ENCODE measurements around the gene PIP5K1C.

Gene PIP5K1C

GRCh38 chr19:3679138-3679537 lies 21.1 kb downstream of the PIP5K1C start:
- H3K9me3 ChIP-seq (ENCODE audit: control insufficient read depth in 5 of 5, low read length in 5 of 5) = peaks cover 0 to 3% (median 2%) of the 10 kb centered on the region in 5 donors
- no peak overlapping the region for H3K4me3 ChIP-seq (ENCODE audit: low read depth in 1 of 5, low read length in 5 of 5)
- H3K27ac ChIP-seq (ENCODE audit: low read depth, low read length) = no peak overlapping the region
- peaks cover 0 to 21% (median 10%) of the 10 kb centered on the region in 5 donors for H3K36me3 ChIP-seq (ENCODE audit: control insufficient read depth in 5 of 5, insufficient read depth in 5 of 5, low read length in 5 of 5)
- H3K27me3 ChIP-seq (ENCODE audit: control insufficient read depth in 5 of 5, insufficient read depth in 4 of 5, low read length in 5 of 5) = no peaks in the 10 kb centered on the region
- H3K9ac ChIP-seq (ENCODE audit: low read length in 5 of 5) = no peak overlapping the region
- H3K4me1 ChIP-seq (ENCODE audit: control insufficient read depth in 5 of 5, insufficient read depth in 5 of 5, low read length in 5 of 5) = peaks cover 0 to 8% (median 7%) of the 10 kb centered on the region in 5 donors

GRCh38 chr19:3678188-3678587 lies 22.1 kb downstream of the PIP5K1C start:
- Histone ChIP-seq H3K36me3 (ENCODE audit: control insufficient read depth in 5 of 5, insufficient read depth in 5 of 5, low read length in 5 of 5) (peaks cover 0 to 13% (median 9%) of the 10 kb centered on the region in 5 donors), H3K9me3 (ENCODE audit: control insufficient read depth in 5 of 5, low read length in 5 of 5) (peaks cover 0 to 5% (median 3%) of the 10 kb centered on the region in 5 donors), H3K27ac (ENCODE audit: low read depth, low read length) (no peak overlapping the region), H3K27me3 (ENCODE audit: control insufficient read depth in 5 of 5, insufficient read depth in 4 of 5, low read length in 5 of 5) (no peaks in the 10 kb centered on the region), H3K9ac (ENCODE audit: low read length in 5 of 5) (no peak overlapping the region), H3K4me1 (ENCODE audit: control insufficient read depth in 5 of 5, insufficient read depth in 5 of 5, low read length in 5 of 5) (peaks cover 0 to 4% (median 3%) of the 10 kb centered on the region in 5 donors), H3K4me3 (ENCODE audit: low read depth in 1 of 5, low read length in 5 of 5) (no peak overlapping the region)

- Histone ChIP-seq H3K36me3 (ENCODE audit: control insufficient read depth in 5 of 5, insufficient read depth in 5 of 5, low read length in 5 of 5) (peaks cover 0 to 12% (median 7%) of the 10 kb centered on the region in 5 donors), H3K27me3 (ENCODE audit: control insufficient read depth in 5 of 5, insufficient read depth in 4 of 5, low read length in 5 of 5) (no peaks in the 10 kb centered on the region), H3K4me3 (ENCODE audit: low read depth in 1 of 5, low read length in 5 of 5) (no peak overlapping the region), H3K9ac (ENCODE audit: low read length in 5 of 5) (no peak overlapping the region), H3K4me1 (ENCODE audit: control insufficient read depth in 5 of 5, insufficient read depth in 5 of 5, low read length in 5 of 5) (peaks cover 0 to 27% (median 26%) of the 10 kb centered on the region in 5 donors), H3K9me3 (ENCODE audit: control insufficient read depth in 5 of 5, low read length in 5 of 5) (peaks cover 0 to 5% (median 3%) of the 10 kb centered on the region in 5 donors), H3K27ac (ENCODE audit: low read depth, low read length) (no peak overlapping the region)
Measured at GRCh38 chr19:3674784-3675543, 25.3 kb downstream of the PIP5K1C start.

- H3K4me3 ChIP-seq (ENCODE audit: low read depth in 1 of 5, low read length in 5 of 5) = no peak overlapping the region
- no peaks in the 10 kb centered on the region for H3K27me3 ChIP-seq (ENCODE audit: control insufficient read depth in 5 of 5, insufficient read depth in 4 of 5, low read length in 5 of 5)
- H3K27ac ChIP-seq (ENCODE audit: low read depth, low read length) = no peak overlapping the region
- peaks cover 0 to 37% (median 33%) of the 10 kb centered on the region in 5 donors for H3K4me1 ChIP-seq (ENCODE audit: control insufficient read depth in 5 of 5, insufficient read depth in 5 of 5, low read length in 5 of 5)
- peaks cover 0 to 5% (median 3%) of the 10 kb centered on the region in 5 donors for H3K9me3 ChIP-seq (ENCODE audit: control insufficient read depth in 5 of 5, low read length in 5 of 5)
- no peak overlapping the region for H3K9ac ChIP-seq (ENCODE audit: low read length in 5 of 5)
- H3K36me3 ChIP-seq (ENCODE audit: control insufficient read depth in 5 of 5, insufficient read depth in 5 of 5, low read length in 5 of 5) = peaks cover 0 to under 1% (median 0%) of the 10 kb centered on the region in 5 donors
Measured at GRCh38 chr19:3673506-3674439, 26.5 kb downstream of the PIP5K1C start.

GRCh38 chr19:3672993-3673392 lies 27.3 kb downstream of the PIP5K1C start:
- Histone ChIP-seq H3K36me3 (ENCODE audit: control insufficient read depth in 5 of 5, insufficient read depth in 5 of 5, low read length in 5 of 5) (peaks cover 0 to 7% (median 0%) of the 10 kb centered on the region in 5 donors), H3K4me1 (ENCODE audit: control insufficient read depth in 5 of 5, insufficient read depth in 5 of 5, low read length in 5 of 5) (peaks cover 0 to 39% (median 33%) of the 10 kb centered on the region in 5 donors), H3K27ac (ENCODE audit: low read depth, low read length) (no peak overlapping the region), H3K9me3 (ENCODE audit: control insufficient read depth in 5 of 5, low read length in 5 of 5) (peaks cover 0 to 5% (median 3%) of the 10 kb centered on the region in 5 donors), H3K27me3 (ENCODE audit: control insufficient read depth in 5 of 5, insufficient read depth in 4 of 5, low read length in 5 of 5) (no peaks in the 10 kb centered on the region), H3K9ac (ENCODE audit: low read length in 5 of 5) (no peak overlapping the region), H3K4me3 (ENCODE audit: low read depth in 1 of 5, low read length in 5 of 5) (no peak overlapping the region)

- H3K9ac ChIP-seq (ENCODE audit: low read length in 5 of 5) = peak overlapping the region in 2 of 5 donors; percentile 38 to 56
- no peaks in the 10 kb centered on the region for H3K27me3 ChIP-seq (ENCODE audit: control insufficient read depth in 5 of 5, insufficient read depth in 4 of 5, low read length in 5 of 5)
- H3K4me3 ChIP-seq (ENCODE audit: low read depth in 1 of 5, low read length in 5 of 5) = no peak overlapping the region
- peak overlapping the region; percentile 94 for H3K27ac ChIP-seq (ENCODE audit: low read depth, low read length)
- peaks cover 0 to 39% (median 33%) of the 10 kb centered on the region in 5 donors for H3K4me1 ChIP-seq (ENCODE audit: control insufficient read depth in 5 of 5, insufficient read depth in 5 of 5, low read length in 5 of 5)
- H3K9me3 ChIP-seq (ENCODE audit: control insufficient read depth in 5 of 5, low read length in 5 of 5) = peaks cover 0 to 5% (median 3%) of the 10 kb centered on the region in 5 donors
- H3K36me3 ChIP-seq (ENCODE audit: control insufficient read depth in 5 of 5, insufficient read depth in 5 of 5, low read length in 5 of 5) = peaks cover 0 to 7% (median 0%) of the 10 kb centered on the region in 5 donors
Measured at GRCh38 chr19:3672575-3672948, 27.7 kb downstream of the PIP5K1C start.

- no peaks in the 10 kb centered on the region for H3K27me3 ChIP-seq (ENCODE audit: control insufficient read depth in 5 of 5, insufficient read depth in 4 of 5, low read length in 5 of 5)
- peak overlapping the region; percentile 38 to 83 (median 64) for H3K9ac ChIP-seq (ENCODE audit: low read length in 5 of 5)
- peak overlapping the region in 4 of 5 donors; percentile 36 to 54 (median 41) for H3K4me3 ChIP-seq (ENCODE audit: low read depth in 1 of 5, low read length in 5 of 5)
- peaks cover 0 to 9% (median 2%) of the 10 kb centered on the region in 5 donors for H3K36me3 ChIP-seq (ENCODE audit: control insufficient read depth in 5 of 5, insufficient read depth in 5 of 5, low read length in 5 of 5)
- H3K9me3 ChIP-seq (ENCODE audit: control insufficient read depth in 5 of 5, low read length in 5 of 5) = peaks cover 0 to 5% (median 3%) of the 10 kb centered on the region in 5 donors
- peaks cover 0 to 39% (median 33%) of the 10 kb centered on the region in 5 donors for H3K4me1 ChIP-seq (ENCODE audit: control insufficient read depth in 5 of 5, insufficient read depth in 5 of 5, low read length in 5 of 5)
- peak overlapping the region; percentile 94 for H3K27ac ChIP-seq (ENCODE audit: low read depth, low read length)
Measured at GRCh38 chr19:3671680-3672574, 28.3 kb downstream of the PIP5K1C start.

- H3K4me3 ChIP-seq (ENCODE audit: low read depth in 1 of 5, low read length in 5 of 5) = peak overlapping the region in 4 of 5 donors; percentile 36 to 54 (median 41)
- H3K27ac ChIP-seq (ENCODE audit: low read depth, low read length) = peak overlapping the region; percentile 94
- peak overlapping the region in 4 of 5 donors; percentile 52 to 83 (median 71) for H3K9ac ChIP-seq (ENCODE audit: low read length in 5 of 5)
- H3K9me3 ChIP-seq (ENCODE audit: control insufficient read depth in 5 of 5, low read length in 5 of 5) = peaks cover 0 to 5% (median 3%) of the 10 kb centered on the region in 5 donors
- H3K27me3 ChIP-seq (ENCODE audit: control insufficient read depth in 5 of 5, insufficient read depth in 4 of 5, low read length in 5 of 5) = no peaks in the 10 kb centered on the region
- peaks cover 0 to 42% (median 35%) of the 10 kb centered on the region in 5 donors for H3K4me1 ChIP-seq (ENCODE audit: control insufficient read depth in 5 of 5, insufficient read depth in 5 of 5, low read length in 5 of 5)
- H3K36me3 ChIP-seq (ENCODE audit: control insufficient read depth in 5 of 5, insufficient read depth in 5 of 5, low read length in 5 of 5) = peaks cover 0 to 17% (median 8%) of the 10 kb centered on the region in 5 donors
Measured at GRCh38 chr19:3670796-3671679, 29.2 kb downstream of the PIP5K1C start.

Data from subcutaneous abdominal adipose tissue (tissue), 5 donors.